Bladder microvascular endothelial cell (primary cell): ENCODE results near the gene SLC30A5. TPM values are rescaled to one million over a fixed set of nuclear protein-coding genes. Genes with fewer than 3 reads are reported as not detected.

ENCODE experiments used
- total RNA-seq: library from RNA; depleted of rRNA; stranded (reverse); fragments of >200 nt; gene quantifications from 2 replicates; pipeline ENCODE4 v1.2.3, GENCODE V29; 2014

SLC30A5 gene
- 29.1 and 60.7 TPM in 2 replicates for total RNA-seq

DNA sequence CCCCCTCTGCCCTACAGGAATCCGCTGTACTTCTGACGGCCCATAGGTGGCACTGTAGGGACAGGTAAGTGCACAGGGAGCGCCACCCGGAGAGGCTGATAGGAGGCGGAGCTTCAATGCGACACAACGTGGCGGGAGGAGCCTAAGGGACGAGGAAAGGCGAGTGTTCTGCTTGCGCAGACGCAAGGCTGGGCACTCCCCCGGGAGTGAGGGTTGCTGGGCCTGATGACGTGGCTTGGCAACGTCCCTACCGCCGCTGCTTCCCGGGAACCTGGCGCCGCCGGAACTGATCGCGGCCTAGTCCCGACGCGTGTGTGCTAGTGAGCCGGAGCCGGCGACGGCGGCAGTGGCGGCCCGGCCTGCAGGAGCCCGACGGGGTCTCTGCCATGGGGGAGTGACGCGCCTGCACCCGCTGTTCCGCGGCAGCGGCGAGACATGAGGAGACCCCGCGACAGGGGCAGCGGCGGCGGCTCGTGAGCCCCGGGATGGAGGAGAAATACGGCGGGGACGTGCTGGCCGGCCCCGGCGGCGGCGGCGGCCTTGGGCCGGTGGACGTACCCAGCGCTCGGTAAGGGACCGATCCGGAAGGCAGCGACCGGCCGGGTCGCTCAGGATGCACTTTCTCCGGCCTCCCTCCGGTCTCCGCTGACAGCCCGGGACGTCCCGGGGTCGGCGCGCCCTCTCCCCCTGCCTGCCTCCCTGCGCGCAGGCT lies at the start of gene SLC30A5:
Gene SLC30A5 (plus strand): TSS at position 244 of the 712 bp plus-strand sequence. CDS start 242 bp downstream, at position 486.

DNA sequence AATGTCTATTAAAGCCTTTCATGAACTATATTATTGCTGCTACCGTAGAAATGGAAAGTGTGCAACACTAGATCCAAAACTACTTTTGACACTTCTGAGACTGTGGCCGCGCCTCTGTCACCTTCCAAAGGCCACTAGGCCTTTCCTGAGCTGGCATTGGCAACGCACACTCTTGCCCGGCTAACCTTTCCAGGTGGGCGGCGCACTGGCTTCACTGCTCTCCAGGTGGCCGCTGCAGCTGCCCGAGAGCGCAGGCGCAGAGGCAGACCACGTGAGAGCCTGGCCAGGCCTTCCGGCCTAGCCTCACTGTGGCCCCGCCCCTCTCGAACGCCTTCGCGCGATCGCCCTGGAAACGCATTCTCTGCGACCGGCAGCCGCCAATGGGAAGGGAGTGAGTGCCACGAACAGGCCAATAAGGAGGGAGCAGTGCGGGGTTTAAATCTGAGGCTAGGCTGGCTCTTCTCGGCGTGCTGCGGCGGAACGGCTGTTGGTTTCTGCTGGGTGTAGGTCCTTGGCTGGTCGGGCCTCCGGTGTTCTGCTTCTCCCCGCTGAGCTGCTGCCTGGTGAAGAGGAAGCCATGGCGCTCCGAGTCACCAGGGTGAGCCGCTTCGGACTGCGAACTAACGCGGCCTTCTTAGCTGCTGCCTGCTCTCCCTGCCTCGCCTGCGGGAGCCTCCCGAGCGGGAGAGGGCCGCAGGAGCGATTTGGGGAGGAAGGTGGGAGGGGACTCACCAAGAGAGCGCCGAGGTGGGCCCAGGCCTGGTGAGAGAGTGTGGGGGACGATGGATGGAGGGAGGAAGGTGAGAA lies 73.1 kb downstream of the SLC30A5 start, which contains the start of gene CCNB1:
Gene CCNB1 (plus strand): TSS at position 465 of the 807 bp plus-strand sequence. CDS start 113 bp downstream, at position 578.

Other genes with a start within 250 kb of the SLC30A5 start
- gene CCNB1, start 73.1 kb downstream of the SLC30A5 start, total RNA-seq: 64.4 and 126 TPM in 2 replicates
- 3.1 and 9.6 TPM in 2 replicates for gene CENPH, start 95.6 kb downstream of the SLC30A5 start, total RNA-seq
- gene CDK7, start 140.9 kb downstream of the SLC30A5 start, total RNA-seq: 29.5 and 47.3 TPM in 2 replicates
- 2.9 and 5.5 TPM in 2 replicates for gene CCDC125, start 238.8 kb downstream of the SLC30A5 start, total RNA-seq